Right atrium auricular region (tissue), 2 donors: Measurements from ENCODE around the gene MYOG. TPM values are rescaled to one million over a fixed set of nuclear protein-coding genes. Genes with fewer than 3 reads are reported as not detected.

Experiments used
- DNase-seq: peaks from one replicate; pipeline ENCODE4 v3.0.0-alpha.2; 2019; ENCODE audit warnings: low spot score
- H3K27ac ChIP-seq, 2 donors: fragments of 200-600 bp; sonication (generic); 1 replicate in 1 of 2; 2 replicates in 1 of 2; pipeline ENCODE4 v1.5.1; 2016 to 2019
- H3K27me3 ChIP-seq, 2 donors: fragments of 200-600 bp; sonication (generic); one replicate each; pipeline versions ENCODE4 v1.5.1 to v1.6.0; 2017 to 2019
- H3K36me3 ChIP-seq: fragments of 200-600 bp; sonication (generic); one replicate; pipeline ENCODE4 v1.5.1; 2016
- H3K4me1 ChIP-seq, 2 donors: fragments of 200-600 bp; sonication (generic); one replicate each; pipeline versions ENCODE4 v1.5.1 to v1.6.0; 2017 to 2019
- H3K4me3 ChIP-seq, 2 donors: fragments of 200-600 bp; sonication (generic); 1 replicate in 1 of 2; 2 replicates in 1 of 2; pipeline ENCODE4 v1.5.1; 2017 to 2019; ENCODE audit warnings: mild to moderate bottlenecking in 1 of 2, moderate library complexity in 1 of 2
- H3K9me3 ChIP-seq, 2 donors: fragments of 200-600 bp; sonication (generic); one replicate each; pipeline ENCODE4 v1.5.1; 2019
- CTCF ChIP-seq, 2 donors: fragments of 200-600 bp; sonication (generic); IDR thresholded peaks; one replicate each; pipeline ENCODE4 v1.5.1; 2019; ENCODE audit warnings: antibody characterized with exemption in 2 of 2
- total RNA-seq, 2 donors: library from RNA; depleted of rRNA; stranded (reverse); fragments of >200 nt; gene quantifications; one replicate each; pipeline ENCODE4 v1.1.0, GENCODE V29; 2016

The MYOG gene
- total RNA-seq, 2 donors from 2014 or later, result not detected

GRCh38 chr1:203036135-203036534 lies 49.7 kb downstream of the MYOG start:
- DNase-seq, result peak; percentile 44
- no peak for TF ChIP-seq CTCF (IDR thresholded peaks at IDR 0.05)
- Histone ChIP-seq H3K27ac (peak overlapping the region; percentile 81 to 91), H3K4me3 (no peak overlapping the region), H3K36me3 (no peaks in the 10 kb centered on the region), H3K27me3 (no peaks in the 10 kb centered on the region), H3K9me3 (no peaks in the 10 kb centered on the region), H3K4me1 (peaks cover 0 to 55% of the 10 kb centered on the region in 2 donors)

GRCh38 chr1:203035111-203036000 lies 50.5 kb downstream of the MYOG start:
- Histone ChIP-seq H3K4me1 (peaks cover 0 to 53% of the 10 kb centered on the region in 2 donors), H3K4me3 (no peak overlapping the region), H3K27me3 (no peaks in the 10 kb centered on the region), H3K36me3 (no peaks in the 10 kb centered on the region), H3K9me3 (no peaks in the 10 kb centered on the region), H3K27ac (peak overlapping the region; percentile 81 to 91)
- no peak for TF ChIP-seq CTCF (IDR thresholded peaks at IDR 0.05)
- DNase-seq, result peak; percentile 43

- Histone ChIP-seq H3K4me3 (no peak overlapping the region), H3K27me3 (no peaks in the 10 kb centered on the region), H3K36me3 (no peaks in the 10 kb centered on the region), H3K27ac (no peak overlapping the region), H3K4me1 (peaks cover 0 to 48% of the 10 kb centered on the region in 2 donors), H3K9me3 (no peaks in the 10 kb centered on the region)
- DNase-seq, result peak; percentile 30
- no peak for TF ChIP-seq CTCF (IDR thresholded peaks at IDR 0.05)
Observed at GRCh38 chr1:203034422-203035110, 51.2 kb downstream of the MYOG start.

GRCh38 chr1:203033917-203034316 lies 51.9 kb downstream of the MYOG start:
- peak; percentile 26 for DNase-seq
- Histone ChIP-seq H3K9me3 (no peaks in the 10 kb centered on the region), H3K27me3 (no peaks in the 10 kb centered on the region), H3K36me3 (no peaks in the 10 kb centered on the region), H3K27ac (no peak overlapping the region), H3K4me1 (peaks cover 0 to 48% of the 10 kb centered on the region in 2 donors), H3K4me3 (no peak overlapping the region)
- no peak for TF ChIP-seq CTCF (IDR thresholded peaks at IDR 0.05)

- no peaks in the 10 kb centered on the region for H3K9me3 ChIP-seq
- no peak overlapping the region for H3K4me3 ChIP-seq
- peaks cover 0 to 48% of the 10 kb centered on the region in 2 donors for H3K4me1 ChIP-seq
- H3K36me3 ChIP-seq, result no peaks in the 10 kb centered on the region
- DNase-seq, result peak; percentile 28
- no peaks in the 10 kb centered on the region for H3K27me3 ChIP-seq
- TF ChIP-seq CTCF (IDR thresholded peaks at IDR 0.05), result no peak
- no peak overlapping the region for H3K27ac ChIP-seq
Observed at GRCh38 chr1:203033287-203033686, 52.5 kb downstream of the MYOG start.

Other genes with a start within 250 kb of the MYOG start
- 1 to 10 TPM; 3.0 to 4.3 TPM for gene RABIF, start 196.9 kb downstream of the MYOG start, total RNA-seq
- 10 to 100 TPM; 13.9 to 18.4 TPM for gene KLHL12, start 158.8 kb downstream of the MYOG start, total RNA-seq
- 100 to 1,000 TPM; 124 to 141 TPM for gene ADIPOR1, start 127.7 kb downstream of the MYOG start, total RNA-seq
- gene CYB5R1, start 118.8 kb downstream of the MYOG start, total RNA-seq, result 100 to 1,000 TPM in 1 of 2 donors, 10 to 100 TPM in 1; 85.9 to 104 TPM
- gene TMEM183A, start 78.6 kb downstream of the MYOG start, total RNA-seq, result 10 to 100 TPM; 29.6 to 39.1 TPM
- 10 to 100 TPM; 16.3 to 19.2 TPM for gene PPFIA4, start 59.5 kb downstream of the MYOG start, total RNA-seq
- 10 to 100 TPM in 1 of 2 donors, 1 to 10 TPM in 1; 9.4 to 15.1 TPM for gene ADORA1, start 41.7 kb upstream of the MYOG start, total RNA-seq
- not detected for gene MYBPH, start 89.8 kb upstream of the MYOG start, total RNA-seq
- gene CHI3L1, start 100.7 kb upstream of the MYOG start, total RNA-seq, result 1 to 10 TPM in 1 of 2 donors, under 1 TPM in 1; 0.85 to 9.4 TPM
- gene CHIT1, start 143.7 kb upstream of the MYOG start, total RNA-seq, result not detected
- gene BTG2, start 219.5 kb upstream of the MYOG start, total RNA-seq, result 100 to 1,000 TPM; 132 to 254 TPM